Astrocyte (in vitro differentiated cells and primary cell): ENCODE measurements around the gene SMAD7. TPM values are rescaled to one million over a fixed set of nuclear protein-coding genes. Genes with fewer than 3 reads are reported as not detected.
A peak's percentile ranks its signal among the peaks of the same experiment; 100 is the strongest.

Experiments used
- DNase-seq: peaks from one replicate; pipeline ENCODE4 v3.0.0-alpha.2; 2010; ENCODE audit warnings: low read depth
- FAIRE-seq: peaks from 2 replicates; lab custom pipeline; 2011; peaks lifted over from hg19 to GRCh38; lab: Jason Lieb, UNC
- H2AFZ ChIP-seq: 2 replicates; pipeline ENCODE4 v1.6.0; 2012; ENCODE audit warnings: low read depth, low read length, inconsistent platforms
- H3K27ac ChIP-seq: 2 replicates; pipeline ENCODE4 v1.5.1; 2011; ENCODE audit warnings: low read depth, low read length, inconsistent platforms
- H3K27me3 ChIP-seq: 2 replicates; pipeline ENCODE4 v1.6.0; 2011; ENCODE audit warnings: low read length, inconsistent platforms; ENCODE audit not compliant: insufficient read depth
- H3K36me3 ChIP-seq: 2 replicates; pipeline ENCODE4 v1.5.1; 2011; ENCODE audit warnings: low read length, inconsistent platforms; ENCODE audit not compliant: insufficient read depth
- H3K4me1 ChIP-seq: 2 replicates; pipeline ENCODE4 v1.5.1; 2011; ENCODE audit warnings: low read length, inconsistent platforms; ENCODE audit not compliant: insufficient read depth
- H3K4me2 ChIP-seq: 2 replicates; pipeline ENCODE4 v1.6.0; 2012; ENCODE audit warnings: low read length, inconsistent platforms
- H3K4me3 ChIP-seq: 2 replicates; pipeline ENCODE4 v1.5.1; 2011; ENCODE audit warnings: low read depth, mild to moderate bottlenecking, low read length, inconsistent platforms; ENCODE audit not compliant: insufficient read depth
- H3K79me2 ChIP-seq: 2 replicates; pipeline ENCODE4 v1.6.0; 2012; ENCODE audit warnings: mild to moderate bottlenecking, low read length, inconsistent platforms; ENCODE audit not compliant: insufficient read depth
- H3K9ac ChIP-seq: 2 replicates; pipeline ENCODE4 v1.6.0; 2012; ENCODE audit warnings: mild to moderate bottlenecking, low read length, inconsistent platforms
- H3K9me3 ChIP-seq: 2 replicates; pipeline ENCODE4 v1.5.1; 2012; ENCODE audit warnings: low read depth, mild to moderate bottlenecking, low read length, inconsistent platforms; ENCODE audit not compliant: insufficient read depth
- H4K20me1 ChIP-seq: 2 replicates; pipeline ENCODE4 v1.6.0; 2012; ENCODE audit warnings: low read length, inconsistent platforms; ENCODE audit not compliant: insufficient read depth
- H3K27ac Mint-ChIP-seq: one replicate; pipeline ENCODE4 v1.8.0; 2021; ENCODE audit warnings: mild to moderate bottlenecking, mixed read lengths; ENCODE audit not compliant: unreplicated experiment
- H3K27me3 Mint-ChIP-seq: one replicate; pipeline ENCODE4 v1.8.0; 2021; ENCODE audit warnings: low read depth, mixed read lengths; ENCODE audit not compliant: unreplicated experiment
- H3K36me3 Mint-ChIP-seq: one replicate; pipeline ENCODE4 v1.8.0; 2021; ENCODE audit warnings: low read depth, mixed read lengths; ENCODE audit not compliant: unreplicated experiment
- H3K4me1 Mint-ChIP-seq: one replicate; pipeline ENCODE4 v1.8.0; 2021; ENCODE audit warnings: low read depth, mixed read lengths; ENCODE audit not compliant: unreplicated experiment
- H3K4me3 Mint-ChIP-seq: one replicate; pipeline ENCODE4 v1.8.0; 2021; ENCODE audit warnings: mild to moderate bottlenecking, moderate library complexity, mixed read lengths; ENCODE audit not compliant: unreplicated experiment
- H3K9me3 Mint-ChIP-seq: one replicate; pipeline ENCODE4 v1.8.0; 2021; ENCODE audit warnings: mild to moderate bottlenecking, mixed read lengths; ENCODE audit not compliant: unreplicated experiment
- CTCF ChIP-seq: IDR thresholded peaks from 2 replicates; pipeline ENCODE4 v1.5.1; 2011; ENCODE audit warnings: low read depth, mild to moderate bottlenecking, inconsistent platforms, low read length, moderate library complexity; ENCODE audit not compliant: insufficient read depth
- EZH2 ChIP-seq: IDR thresholded peaks from 2 replicates; pipeline ENCODE4 v1.6.1; 2012; ENCODE audit warnings: mild to moderate bottlenecking, low read length, inconsistent platforms; ENCODE audit not compliant: insufficient read depth
- total RNA-seq: library from RNA; stranded (reverse); gene quantifications from 2 replicates; pipeline ENCODE4 v1.2.1, GENCODE V29; 2021

The SMAD7 gene
- total RNA-seq, 1 donor from 2014 or later: 62.9 TPM

- H3K9ac ChIP-seq: peak overlapping the region; percentile 36
- peak overlapping the region; percentile 73 for H3K4me2 ChIP-seq
- DNase-seq (no peak), FAIRE-seq (no peak)
- H2AFZ ChIP-seq: no peak overlapping the region
- no peaks in the 10 kb centered on the region for H3K27me3 Mint-ChIP-seq
- H3K4me3 ChIP-seq: no peak overlapping the region
- no peaks in the 10 kb centered on the region for H3K27me3 ChIP-seq
- H3K4me1 ChIP-seq: peaks cover 87% of the 10 kb centered on the region
- peak overlapping the region; percentile 90 for H3K27ac ChIP-seq
- peaks cover 91% of the 10 kb centered on the region for H3K4me1 Mint-ChIP-seq
- H3K36me3 ChIP-seq: peaks cover 12% of the 10 kb centered on the region
- H3K9me3 ChIP-seq: no peaks in the 10 kb centered on the region
- H3K27ac Mint-ChIP-seq: peak overlapping the region; percentile 91
- no peaks in the 10 kb centered on the region for H3K9me3 Mint-ChIP-seq
- H3K79me2 ChIP-seq: peaks cover 100% of the 10 kb centered on the region
- peak overlapping the region; percentile 62 for H3K4me3 Mint-ChIP-seq
- TF ChIP-seq EZH2 (no peak), CTCF (no peak)
- peaks cover 90% of the 10 kb centered on the region for H4K20me1 ChIP-seq
- peaks cover 26% of the 10 kb centered on the region for H3K36me3 Mint-ChIP-seq
These were observed 17.0 kb downstream of the SMAD7 start for GRCh38 chr18:48933578-48934414.

GRCh38 chr18:48932822-48933510, 17.8 kb downstream of the SMAD7 start:
- peaks cover 86% of the 10 kb centered on the region for H3K4me1 ChIP-seq

More at GRCh38 chr18:48932822-48933510, 17.8 kb downstream of the SMAD7 start:
- Mint-ChIP-seq H3K27me3 (no peaks in the 10 kb centered on the region), H3K4me3 (peak overlapping the region; percentile 62), H3K4me1 (peaks cover 91% of the 10 kb centered on the region), H3K27ac (peak overlapping the region; percentile 87), H3K9me3 (no peaks in the 10 kb centered on the region), H3K36me3 (peaks cover 28% of the 10 kb centered on the region)
- TF ChIP-seq CTCF (no peak), EZH2 (no peak)
- H3K4me3 ChIP-seq: no peak overlapping the region
- DNase-seq (peak; percentile 72), FAIRE-seq (peak; percentile 52)
- H3K4me2 ChIP-seq: peak overlapping the region; percentile 73
- H3K27ac ChIP-seq: peak overlapping the region; percentile 90
- H3K79me2 ChIP-seq: peaks cover 100% of the 10 kb centered on the region
- peak overlapping the region; percentile 57 for H3K9ac ChIP-seq
- H4K20me1 ChIP-seq: peaks cover 90% of the 10 kb centered on the region
- no peaks in the 10 kb centered on the region for H3K27me3 ChIP-seq
- peaks cover 6% of the 10 kb centered on the region for H3K36me3 ChIP-seq
- no peak overlapping the region for H2AFZ ChIP-seq
- no peaks in the 10 kb centered on the region for H3K9me3 ChIP-seq
